Measurements from ENCODE around the gene SYNDIG1L. TPM values are rescaled to one million over a fixed set of nuclear protein-coding genes. Genes with fewer than 3 reads are reported as not detected.

Gene SYNDIG1L
- total and polyA plus RNA-seq, 12 donors, result 0.03 to 0.15 (median 0.13) TPM; not detected in 6

- no peak overlapping the region for H3K4me3 ChIP-seq
- no peak for TF ChIP-seq CTCF (IDR thresholded peaks at IDR 0.05)
- intact Hi-C loops (cut with DNase I), result no loop called here
- WGBS, 2 donors, result 91% methylated on average over 17 of the region's 17 CpGs
- peaks cover 0 to 41% (median 11%) of the 10 kb centered on the region in 7 donors for H3K27me3 ChIP-seq
- H3K9me3 ChIP-seq, result no peaks in the 10 kb centered on the region
- H3K4me1 ChIP-seq, result peaks cover 0 to 8% (median 1%) of the 10 kb centered on the region in 9 donors
- DNase-seq, result no peak
- no peaks in the 10 kb centered on the region for H3K36me3 ChIP-seq
- H3K27ac ChIP-seq, result no peak overlapping the region
- no peak for ATAC-seq
These were observed 18.8 kb downstream of the SYNDIG1L start for GRCh38 chr14:74407021-74407800.

GRCh38 chr14:74405663-74406062, 20.3 kb downstream of the SYNDIG1L start:
- intact Hi-C loops (cut with DNase I), result no loop called here
- ATAC-seq (no peak), DNase-seq (no peak)
- no peak overlapping the region for H3K4me3 ChIP-seq
- H3K9me3 ChIP-seq, result no peaks in the 10 kb centered on the region
- peaks cover 0 to 31% (median 7%) of the 10 kb centered on the region in 7 donors for H3K27me3 ChIP-seq
- H3K4me1 ChIP-seq, result peaks cover 5 to 23% (median 13%) of the 10 kb centered on the region in 9 donors
- 79 to 84% methylated on average over 4 of the region's 4 CpGs for WGBS, 2 donors
- H3K36me3 ChIP-seq, result no peaks in the 10 kb centered on the region
- no peak for TF ChIP-seq CTCF (IDR thresholded peaks at IDR 0.05)
- H3K27ac ChIP-seq, result no peak overlapping the region

GRCh38 chr14:74404435-74404834, 21.6 kb downstream of the SYNDIG1L start:
- Histone ChIP-seq H3K36me3 (no peaks in the 10 kb centered on the region), H3K4me3 (no peak overlapping the region), H3K9me3 (no peaks in the 10 kb centered on the region), H3K4me1 (peaks cover 5 to 23% (median 13%) of the 10 kb centered on the region in 9 donors), H3K27me3 (peaks cover 0 to 20% (median 4%) of the 10 kb centered on the region in 7 donors), H3K27ac (no peak overlapping the region)
- TF ChIP-seq CTCF (IDR thresholded peaks at IDR 0.05), result no peak
- WGBS, 2 donors, result 76 to 77% methylated on average over 7 of the region's 7 CpGs
- intact Hi-C loops (cut with DNase I), result no loop called here
- no peak for DNase-seq
- no peak for ATAC-seq

DNA sequence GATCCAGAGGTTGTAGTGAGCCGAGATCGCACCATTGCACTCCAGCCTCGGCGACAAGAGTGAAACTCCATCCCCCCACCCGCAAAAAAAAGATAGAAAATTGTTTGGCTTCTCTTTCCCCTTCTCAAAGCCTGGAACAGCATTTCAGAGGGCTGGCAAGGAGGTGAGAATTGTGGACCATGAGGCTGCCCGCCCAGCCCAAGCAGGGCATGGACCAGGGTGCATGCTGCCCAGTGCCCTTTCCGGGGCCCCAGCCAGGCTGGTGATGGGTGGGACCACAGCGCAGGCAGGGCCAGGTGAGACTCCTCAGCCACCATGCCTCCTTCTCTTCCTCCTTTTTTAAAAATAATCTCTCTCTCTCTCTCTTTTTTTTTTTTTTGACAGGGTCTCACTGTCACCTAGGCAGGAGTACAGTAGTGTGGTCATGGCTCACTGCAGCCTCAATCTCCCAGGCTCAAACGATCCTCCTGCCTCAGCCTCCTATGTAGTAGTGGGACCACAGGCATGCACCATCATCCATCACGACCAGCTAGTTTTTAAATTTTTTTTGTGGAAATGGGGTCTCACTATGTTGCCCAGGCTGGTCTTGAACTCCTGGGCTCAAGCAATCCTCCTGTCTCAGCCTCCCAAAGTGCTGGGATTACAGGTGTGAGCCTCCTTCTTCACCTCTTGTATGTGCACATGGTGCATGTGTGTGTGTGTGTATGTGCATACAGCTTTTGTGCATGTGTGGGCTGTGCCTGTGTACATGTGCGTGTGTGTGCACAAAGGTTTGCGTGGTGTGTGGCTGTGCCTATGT, 22.2 kb downstream of the SYNDIG1L start:
- intact Hi-C loops (cut with DNase I), result no loop called here
- DNase-seq (no peak), ATAC-seq (no peak)
- Histone ChIP-seq H3K9me3 (no peaks in the 10 kb centered on the region), H3K4me1 (peaks cover 5 to 23% (median 13%) of the 10 kb centered on the region in 9 donors), H3K4me3 (no peak overlapping the region), H3K27me3 (peaks cover 0 to 17% (median 4%) of the 10 kb centered on the region in 7 donors), H3K27ac (no peak overlapping the region), H3K36me3 (no peaks in the 10 kb centered on the region)
- WGBS, 2 donors, result 91 to 92% methylated on average over 12 of the region's 12 CpGs
- TF ChIP-seq CTCF (IDR thresholded peaks at IDR 0.05), result no peak
